Endodermal cell (in vitro differentiated cells): Measurements from ENCODE around the gene AFMID. TPM values are rescaled to one million over a fixed set of nuclear protein-coding genes. Genes with fewer than 3 reads are reported as not detected.
A peak's percentile ranks its signal among the peaks of the same experiment; 100 is the strongest.

Source experiments
- DNase-seq: peaks from one replicate; pipeline ENCODE4 v3.0.0-alpha.2; 2017
- H3K27ac ChIP-seq: 2 replicates; pipeline ENCODE4 v1.5.1; 2013; ENCODE audit warnings: mild to moderate bottlenecking, low read depth, low read length, moderate library complexity
- H3K27me3 ChIP-seq: 2 replicates; pipeline ENCODE4 v1.6.1; 2013; ENCODE audit warnings: mild to moderate bottlenecking, low read length, moderate library complexity; ENCODE audit not compliant: insufficient read depth, control insufficient read depth, poor library complexity, severe bottlenecking
- H3K36me3 ChIP-seq: 2 replicates; pipeline ENCODE4 v1.7.0; 2013; ENCODE audit warnings: mild to moderate bottlenecking, low read length, moderate library complexity; ENCODE audit not compliant: control insufficient read depth, insufficient read depth
- H3K4me1 ChIP-seq: one replicate; pipeline ENCODE4 v1.7.0; 2013; ENCODE audit warnings: low read length; ENCODE audit not compliant: control insufficient read depth, insufficient read depth
- H3K4me3 ChIP-seq: 2 replicates; pipeline ENCODE4 v1.5.1; 2013; ENCODE audit warnings: mild to moderate bottlenecking, low read length, moderate library complexity
- H3K9ac ChIP-seq: 2 replicates; pipeline ENCODE4 v1.6.1; 2013; ENCODE audit warnings: mild to moderate bottlenecking, low read length, moderate library complexity; ENCODE audit not compliant: poor library complexity, severe bottlenecking; ENCODE audit errors: extremely low read depth
- H3K9me3 ChIP-seq: 2 replicates; pipeline ENCODE4 v1.6.1; 2013; ENCODE audit warnings: mild to moderate bottlenecking, low read length, moderate library complexity; ENCODE audit not compliant: control insufficient read depth
- H3K27ac Mint-ChIP-seq: 2 replicates; pipeline ENCODE4 v1.8.0; 2020; ENCODE audit warnings: mixed read lengths
- H3K27me3 Mint-ChIP-seq: 2 replicates; pipeline ENCODE4 v1.8.0; 2021; ENCODE audit warnings: mild to moderate bottlenecking, mixed read lengths; ENCODE audit not compliant: insufficient read depth
- H3K36me3 Mint-ChIP-seq: 2 replicates; pipeline ENCODE4 v1.8.0; 2020; ENCODE audit warnings: low read depth, mixed read lengths
- H3K4me1 Mint-ChIP-seq: 2 replicates; pipeline ENCODE4 v1.8.0; 2020; ENCODE audit warnings: mixed read lengths
- H3K4me3 Mint-ChIP-seq: 2 replicates; pipeline ENCODE4 v1.8.0; 2020; ENCODE audit warnings: mild to moderate bottlenecking, moderate library complexity, mixed read lengths
- H3K9me3 Mint-ChIP-seq: 2 replicates; pipeline ENCODE4 v1.8.0; 2020; ENCODE audit warnings: mild to moderate bottlenecking, mixed read lengths
- WGBS, 2 experiments: methylation state at CpG; one replicate each; pipeline versions ENCODE4 v1.1.5 to v1.1.7; 2013; ENCODE audit warnings: missing lambda C conversion rate in 2 of 2, mixed read lengths in 1 of 2; ENCODE audit not compliant: insufficient coverage in 1 of 2, insufficient read length in 1 of 2; 5-methylcytosine and 5-hydroxymethylcytosine counted together
- total RNA-seq, 2 donors: library from RNA; stranded (reverse); fragmentation: NEBNext Ultra II Directional in 1 of 2; extraction: Animal tissue kit (Norgen Biotek cat#: 25700) in 1 of 2; gene quantifications; 2 replicates in 1 of 2; 3 replicates in 1 of 2; pipeline ENCODE4 v1.2.1, GENCODE V29; 2021
- TF ChIP-seq, protein P1 (sequence below): fragments of 200-600 bp; sonication (generic); conservative IDR thresholded peaks from 2 replicates; pipeline ENCODE4 v1.5.0; 2021; ENCODE audit warnings: antibody characterized with exemption, mild to moderate bottlenecking

AFMID gene
- total RNA-seq, 2 donors from 2014 or later, result 46.5 to 52.4 TPM

DNA sequence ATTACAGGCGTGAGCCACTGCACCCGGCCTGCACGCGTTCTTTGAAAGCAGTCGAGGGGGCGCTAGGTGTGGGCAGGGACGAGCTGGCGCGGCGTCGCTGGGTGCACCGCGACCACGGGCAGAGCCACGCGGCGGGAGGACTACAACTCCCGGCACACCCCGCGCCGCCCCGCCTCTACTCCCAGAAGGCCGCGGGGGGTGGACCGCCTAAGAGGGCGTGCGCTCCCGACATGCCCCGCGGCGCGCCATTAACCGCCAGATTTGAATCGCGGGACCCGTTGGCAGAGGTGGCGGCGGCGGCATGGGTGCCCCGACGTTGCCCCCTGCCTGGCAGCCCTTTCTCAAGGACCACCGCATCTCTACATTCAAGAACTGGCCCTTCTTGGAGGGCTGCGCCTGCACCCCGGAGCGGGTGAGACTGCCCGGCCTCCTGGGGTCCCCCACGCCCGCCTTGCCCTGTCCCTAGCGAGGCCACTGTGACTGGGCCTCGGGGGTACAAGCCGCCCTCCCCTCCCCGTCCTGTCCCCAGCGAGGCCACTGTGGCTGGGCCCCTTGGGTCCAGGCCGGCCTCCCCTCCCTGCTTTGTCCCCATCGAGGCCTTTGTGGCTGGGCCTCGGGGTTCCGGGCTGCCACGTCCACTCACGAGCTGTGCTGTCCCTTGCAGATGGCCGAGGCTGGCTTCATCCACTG is 27.0 kb downstream of the AFMID start, which contains the start of gene BIRC5:
Gene BIRC5, plus strand, starts transcription at position 238 of the 690 bp plus-strand sequence. Its CDS starts 64 bp downstream, at position 302.
- peak within 1 kb of the TSS; percentile 87 for H3K4me3 Mint-ChIP-seq
- H3K27ac Mint-ChIP-seq, result peak within 1 kb of the TSS; percentile 95
- Histone ChIP-seq H3K36me3 (peaks cover 19% of the 10 kb centered on the region), H3K4me1 (no peaks in the 10 kb centered on the region), H3K27me3 (no peaks in the 10 kb centered on the region), H3K9ac (peak within 1 kb of the TSS; percentile 76), H3K27ac (peak within 1 kb of the TSS; percentile 66), H3K4me3 (peak within 1 kb of the TSS; percentile 98), H3K9me3 (no peaks in the 10 kb centered on the region)
- 0 to 1% methylated on average over 30 to 60 of the region's 60 CpGs for WGBS, 2 experiments
- DNase-seq, result peak; percentile 98
- H3K4me1 Mint-ChIP-seq, result peaks cover 10% of the 10 kb centered on the region
- peaks cover 6% of the 10 kb centered on the region for H3K27me3 Mint-ChIP-seq
- H3K36me3 Mint-ChIP-seq, result peaks cover 20% of the 10 kb centered on the region
- TF ChIP-seq, protein P1, sequence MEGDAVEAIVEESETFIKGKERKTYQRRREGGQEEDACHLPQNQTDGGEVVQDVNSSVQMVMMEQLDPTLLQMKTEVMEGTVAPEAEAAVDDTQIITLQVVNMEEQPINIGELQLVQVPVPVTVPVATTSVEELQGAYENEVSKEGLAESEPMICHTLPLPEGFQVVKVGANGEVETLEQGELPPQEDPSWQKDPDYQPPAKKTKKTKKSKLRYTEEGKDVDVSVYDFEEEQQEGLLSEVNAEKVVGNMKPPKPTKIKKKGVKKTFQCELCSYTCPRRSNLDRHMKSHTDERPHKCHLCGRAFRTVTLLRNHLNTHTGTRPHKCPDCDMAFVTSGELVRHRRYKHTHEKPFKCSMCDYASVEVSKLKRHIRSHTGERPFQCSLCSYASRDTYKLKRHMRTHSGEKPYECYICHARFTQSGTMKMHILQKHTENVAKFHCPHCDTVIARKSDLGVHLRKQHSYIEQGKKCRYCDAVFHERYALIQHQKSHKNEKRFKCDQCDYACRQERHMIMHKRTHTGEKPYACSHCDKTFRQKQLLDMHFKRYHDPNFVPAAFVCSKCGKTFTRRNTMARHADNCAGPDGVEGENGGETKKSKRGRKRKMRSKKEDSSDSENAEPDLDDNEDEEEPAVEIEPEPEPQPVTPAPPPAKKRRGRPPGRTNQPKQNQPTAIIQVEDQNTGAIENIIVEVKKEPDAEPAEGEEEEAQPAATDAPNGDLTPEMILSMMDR, result no peak
- no peaks in the 10 kb centered on the region for H3K9me3 Mint-ChIP-seq

DNA sequence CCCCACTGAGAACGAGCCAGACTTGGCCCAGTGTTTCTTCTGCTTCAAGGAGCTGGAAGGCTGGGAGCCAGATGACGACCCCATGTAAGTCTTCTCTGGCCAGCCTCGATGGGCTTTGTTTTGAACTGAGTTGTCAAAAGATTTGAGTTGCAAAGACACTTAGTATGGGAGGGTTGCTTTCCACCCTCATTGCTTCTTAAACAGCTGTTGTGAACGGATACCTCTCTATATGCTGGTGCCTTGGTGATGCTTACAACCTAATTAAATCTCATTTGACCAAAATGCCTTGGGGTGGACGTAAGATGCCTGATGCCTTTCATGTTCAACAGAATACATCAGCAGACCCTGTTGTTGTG is 27.5 kb downstream of the AFMID start:
- H3K4me3 Mint-ChIP-seq, result peak overlapping the region; percentile 87
- peaks cover 6% of the 10 kb centered on the region for H3K27me3 Mint-ChIP-seq
- H3K9ac ChIP-seq, result peak overlapping the region; percentile 76
- H3K4me1 Mint-ChIP-seq, result peaks cover 10% of the 10 kb centered on the region
- DNase-seq, result no peak
- H3K4me3 ChIP-seq, result peak overlapping the region; percentile 98
- H3K9me3 Mint-ChIP-seq, result no peaks in the 10 kb centered on the region
- TF ChIP-seq, protein P1, result no peak
- H3K36me3 Mint-ChIP-seq, result peaks cover 25% of the 10 kb centered on the region
- peak overlapping the region; percentile 95 for H3K27ac Mint-ChIP-seq
- peaks cover 23% of the 10 kb centered on the region for H3K36me3 ChIP-seq
- H3K9me3 ChIP-seq, result no peaks in the 10 kb centered on the region
- no peak overlapping the region for H3K27ac ChIP-seq
- WGBS, 2 experiments, result 19 to 20% methylated on average over 3 to 5 of the region's 5 CpGs
- no peaks in the 10 kb centered on the region for H3K4me1 ChIP-seq
- no peaks in the 10 kb centered on the region for H3K27me3 ChIP-seq

DNA sequence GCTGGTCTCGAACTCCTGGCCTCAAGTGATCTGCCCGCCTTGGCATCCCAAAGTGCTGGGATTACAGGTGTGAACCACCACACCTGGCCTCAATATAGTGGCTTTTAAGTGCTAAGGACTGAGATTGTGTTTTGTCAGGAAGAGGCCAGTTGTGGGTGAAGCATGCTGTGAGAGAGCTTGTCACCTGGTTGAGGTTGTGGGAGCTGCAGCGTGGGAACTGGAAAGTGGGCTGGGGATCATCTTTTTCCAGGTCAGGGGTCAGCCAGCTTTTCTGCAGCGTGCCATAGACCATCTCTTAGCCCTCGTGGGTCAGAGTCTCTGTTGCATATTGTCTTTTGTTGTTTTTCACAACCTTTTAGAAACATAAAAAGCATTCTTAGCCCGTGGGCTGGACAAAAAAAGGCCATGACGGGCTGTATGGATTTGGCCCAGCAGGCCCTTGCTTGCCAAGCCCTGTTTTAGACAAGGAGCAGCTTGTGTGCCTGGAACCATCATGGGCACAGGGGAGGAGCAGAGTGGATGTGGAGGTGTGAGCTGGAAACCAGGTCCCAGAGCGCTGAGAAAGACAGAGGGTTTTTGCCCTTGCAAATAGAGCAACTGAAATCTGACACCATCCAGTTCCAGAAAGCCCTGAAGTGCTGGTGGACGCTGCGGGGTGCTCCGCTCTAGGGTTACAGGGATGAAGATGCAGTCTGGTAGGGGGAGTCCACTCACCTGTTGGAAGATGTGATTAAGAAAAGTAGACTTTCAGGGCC is 32.4 kb downstream of the AFMID start:
- Histone ChIP-seq H3K27ac (no peak overlapping the region), H3K27me3 (no peaks in the 10 kb centered on the region), H3K4me1 (no peaks in the 10 kb centered on the region), H3K36me3 (peaks cover 55% of the 10 kb centered on the region), H3K4me3 (no peak overlapping the region), H3K9me3 (no peaks in the 10 kb centered on the region), H3K9ac (no peak overlapping the region)
- WGBS, 2 experiments, result 91 to 93% methylated on average over 11 of the region's 11 CpGs
- peaks cover 8% of the 10 kb centered on the region for H3K4me1 Mint-ChIP-seq
- peaks cover 49% of the 10 kb centered on the region for H3K36me3 Mint-ChIP-seq
- peak overlapping the region; percentile 74 for H3K27ac Mint-ChIP-seq
- H3K4me3 Mint-ChIP-seq, result no peak overlapping the region
- DNase-seq, result peak; percentile 66
- no peaks in the 10 kb centered on the region for H3K27me3 Mint-ChIP-seq
- no peaks in the 10 kb centered on the region for H3K9me3 Mint-ChIP-seq
- TF ChIP-seq, protein P1, result no peak
